Progenitor cell of endocrine pancreas (in vitro differentiated cells): ENCODE measurements around the gene ETNK2. TPM values are rescaled to one million over a fixed set of nuclear protein-coding genes. Genes with fewer than 3 reads are reported as not detected.

Experiments used
- DNase-seq: peaks from one replicate; pipeline ENCODE4 v3.0.0; 2021; ENCODE audit warnings: low spot score; ENCODE audit not compliant: unreplicated experiment
- H3K27ac Mint-ChIP-seq: 2 replicates; pipeline ENCODE4 v1.8.0; 2021; ENCODE audit warnings: mild to moderate bottlenecking, moderate library complexity, mixed read lengths
- H3K27me3 Mint-ChIP-seq: 2 replicates; pipeline ENCODE4 v1.8.0; 2021; ENCODE audit warnings: mixed read lengths
- H3K36me3 Mint-ChIP-seq: 2 replicates; pipeline ENCODE4 v1.8.0; 2022; ENCODE audit warnings: mixed read lengths; ENCODE audit not compliant: insufficient read depth
- H3K4me1 Mint-ChIP-seq: 2 replicates; pipeline ENCODE4 v1.8.0; 2021; ENCODE audit warnings: low read depth, mixed read lengths
- H3K4me3 Mint-ChIP-seq: 2 replicates; pipeline ENCODE4 v1.8.0; 2021; ENCODE audit warnings: low read depth, mild to moderate bottlenecking, moderate library complexity, mixed read lengths
- H3K9me3 Mint-ChIP-seq: 2 replicates; pipeline ENCODE4 v1.8.0; 2021; ENCODE audit warnings: low read depth, mixed read lengths
- long read RNA-seq: library from polyadenylated mRNA; unstranded; transcript quantifications from one replicate; pipeline ENCODE4 v2.0.0, GENCODE V29; 2020
- total RNA-seq: library from RNA; stranded (reverse); gene quantifications from 2 replicates; pipeline ENCODE4 v1.2.1, GENCODE V29; 2021
- TF ChIP-seq, protein P1 (sequence below): fragments of 200-600 bp; sonication (generic); IDR thresholded peaks from one replicate; pipeline ENCODE4 v1.5.0; 2021; ENCODE audit warnings: antibody characterized with exemption, mild to moderate bottlenecking; ENCODE audit not compliant: unreplicated experiment

Gene ETNK2
- total RNA-seq = 22.6 and 24.5 TPM in 2 replicates
- long read RNA-seq, partial matches to known transcripts = 3 of 8 reads
- long read RNA-seq, other reads (novel, unspliced or antisense) = 1 of 8 reads

DNA sequence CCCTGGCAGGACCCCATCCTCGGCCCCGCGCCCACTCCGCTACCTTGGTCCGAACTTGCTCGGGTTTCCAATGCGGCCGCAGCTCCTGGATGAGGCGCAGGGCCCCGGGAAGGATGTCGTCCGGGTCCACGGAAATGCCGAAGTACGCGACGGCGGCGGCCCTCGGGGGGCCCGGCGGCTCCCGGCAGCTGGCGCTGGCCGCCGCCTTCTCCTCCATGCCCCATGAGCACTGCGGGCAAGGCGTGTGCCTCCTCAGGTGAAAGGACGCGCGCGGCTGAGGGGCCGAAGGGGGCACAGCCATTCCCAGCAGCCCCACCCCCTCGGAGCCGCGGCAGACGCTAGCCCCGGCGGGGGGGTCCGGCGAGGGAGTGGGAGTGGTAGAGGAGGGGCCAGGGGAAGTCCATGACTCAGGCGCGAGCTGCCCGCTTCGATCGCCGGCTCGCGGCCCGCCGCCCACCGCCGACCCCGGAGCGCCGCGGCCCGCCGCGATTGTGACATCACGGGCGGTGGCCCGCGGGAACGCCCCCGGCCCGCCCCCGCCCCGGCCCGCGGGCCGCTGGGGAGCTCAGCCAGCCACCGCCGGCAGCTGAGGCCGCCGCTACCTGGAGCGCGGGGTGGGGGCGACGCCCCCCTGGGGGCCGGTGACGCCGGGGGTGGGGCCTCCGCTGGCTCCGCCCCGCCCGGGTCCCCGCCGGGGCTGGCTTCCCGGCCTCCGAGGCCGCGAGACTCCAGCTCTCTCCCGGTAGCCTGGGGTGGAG is at the start of gene ETNK2:
Gene ETNK2 (minus strand): TSS at position 493 of the 758 bp plus-strand sequence. CDS start 192 bp downstream, at position 301.
- Mint-ChIP-seq H3K27me3 (peaks cover 25% of the 10 kb centered on the region), H3K4me3 (peak within 1 kb of the TSS; percentile 76), H3K36me3 (no peaks in the 10 kb centered on the region), H3K9me3 (no peaks in the 10 kb centered on the region), H3K27ac (no peak within 1 kb of the TSS), H3K4me1 (no peaks in the 10 kb centered on the region)
- peak; percentile 67 for DNase-seq
- TF ChIP-seq, protein P1, sequence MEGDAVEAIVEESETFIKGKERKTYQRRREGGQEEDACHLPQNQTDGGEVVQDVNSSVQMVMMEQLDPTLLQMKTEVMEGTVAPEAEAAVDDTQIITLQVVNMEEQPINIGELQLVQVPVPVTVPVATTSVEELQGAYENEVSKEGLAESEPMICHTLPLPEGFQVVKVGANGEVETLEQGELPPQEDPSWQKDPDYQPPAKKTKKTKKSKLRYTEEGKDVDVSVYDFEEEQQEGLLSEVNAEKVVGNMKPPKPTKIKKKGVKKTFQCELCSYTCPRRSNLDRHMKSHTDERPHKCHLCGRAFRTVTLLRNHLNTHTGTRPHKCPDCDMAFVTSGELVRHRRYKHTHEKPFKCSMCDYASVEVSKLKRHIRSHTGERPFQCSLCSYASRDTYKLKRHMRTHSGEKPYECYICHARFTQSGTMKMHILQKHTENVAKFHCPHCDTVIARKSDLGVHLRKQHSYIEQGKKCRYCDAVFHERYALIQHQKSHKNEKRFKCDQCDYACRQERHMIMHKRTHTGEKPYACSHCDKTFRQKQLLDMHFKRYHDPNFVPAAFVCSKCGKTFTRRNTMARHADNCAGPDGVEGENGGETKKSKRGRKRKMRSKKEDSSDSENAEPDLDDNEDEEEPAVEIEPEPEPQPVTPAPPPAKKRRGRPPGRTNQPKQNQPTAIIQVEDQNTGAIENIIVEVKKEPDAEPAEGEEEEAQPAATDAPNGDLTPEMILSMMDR = peak; percentile 3

GRCh38 chr1:204201348-204202040 is 49.6 kb upstream of the ETNK2 start:
- H3K4me3 Mint-ChIP-seq = no peak overlapping the region
- no peak for DNase-seq
- H3K9me3 Mint-ChIP-seq = no peaks in the 10 kb centered on the region
- TF ChIP-seq, protein P1 = no peak
- no peaks in the 10 kb centered on the region for H3K36me3 Mint-ChIP-seq
- no peaks in the 10 kb centered on the region for H3K4me1 Mint-ChIP-seq
- no peak overlapping the region for H3K27ac Mint-ChIP-seq
- H3K27me3 Mint-ChIP-seq = peaks cover 25% of the 10 kb centered on the region

DNA sequence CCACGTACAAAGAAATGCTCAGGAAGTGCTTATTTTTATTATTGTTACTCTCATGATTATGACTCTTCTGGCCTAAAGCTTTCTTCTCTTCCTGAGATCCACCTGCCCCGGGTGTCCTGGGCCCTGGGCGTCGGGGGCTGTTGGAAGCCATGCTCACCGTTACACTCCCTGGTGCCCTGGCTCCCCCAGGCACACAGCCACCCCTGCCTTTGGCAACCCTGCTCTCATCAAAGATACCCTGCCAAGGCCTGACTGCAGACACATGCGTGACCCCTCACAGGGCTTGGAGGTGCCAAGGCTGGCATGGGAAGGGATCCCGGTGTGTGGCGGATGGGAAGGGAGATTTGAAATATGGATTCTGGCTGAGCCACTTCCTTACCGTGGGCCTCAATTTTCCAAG is 47.7 kb upstream of the ETNK2 start:
- H3K27me3 Mint-ChIP-seq = peaks cover 39% of the 10 kb centered on the region

GRCh38 chr1:204198348-204199340 is 46.8 kb upstream of the ETNK2 start:
- no peak for DNase-seq
- Mint-ChIP-seq H3K4me1 (no peaks in the 10 kb centered on the region), H3K36me3 (no peaks in the 10 kb centered on the region), H3K27me3 (peaks cover 46% of the 10 kb centered on the region), H3K27ac (peak overlapping the region; percentile 53), H3K9me3 (no peaks in the 10 kb centered on the region), H3K4me3 (no peak overlapping the region)
- TF ChIP-seq, protein P1 = no peak

More for the DNA sequence above, 47.7 kb upstream of the ETNK2 start:
- no peak for DNase-seq
- Mint-ChIP-seq H3K27ac (no peak overlapping the region), H3K4me3 (no peak overlapping the region), H3K9me3 (no peaks in the 10 kb centered on the region), H3K36me3 (no peaks in the 10 kb centered on the region), H3K4me1 (no peaks in the 10 kb centered on the region)
- TF ChIP-seq, protein P1 = no peak
